ENCODE measurements around the gene ZNF536.
"Not testable (repeated sequence)": the region's sequence is repeated elsewhere in the genome, so short reads cannot be mapped to it uniquely, and the experiment has no call there.

Gene ZNF536

DNA sequence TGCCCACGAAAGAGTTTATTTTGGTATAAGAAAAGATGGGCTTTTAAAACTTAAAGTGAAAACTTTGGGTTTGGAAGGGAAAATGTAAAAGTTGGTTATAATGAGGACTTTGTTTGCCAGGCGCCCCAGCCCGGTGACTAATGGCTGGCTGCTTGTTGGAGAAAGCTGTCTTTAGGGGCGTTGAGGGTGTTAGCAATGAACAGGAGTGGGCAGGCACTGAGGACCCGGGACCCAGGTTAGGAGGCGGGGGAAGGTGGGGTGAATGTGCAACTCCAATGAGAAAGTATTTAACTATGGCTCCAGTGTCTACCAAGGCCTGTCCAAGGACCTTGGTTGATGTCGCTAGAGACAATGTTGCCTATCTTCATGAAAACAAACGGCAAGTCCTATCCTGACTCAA lies 118.6 kb downstream of the ZNF536 start:
- no peak for DNase-seq

DNA sequence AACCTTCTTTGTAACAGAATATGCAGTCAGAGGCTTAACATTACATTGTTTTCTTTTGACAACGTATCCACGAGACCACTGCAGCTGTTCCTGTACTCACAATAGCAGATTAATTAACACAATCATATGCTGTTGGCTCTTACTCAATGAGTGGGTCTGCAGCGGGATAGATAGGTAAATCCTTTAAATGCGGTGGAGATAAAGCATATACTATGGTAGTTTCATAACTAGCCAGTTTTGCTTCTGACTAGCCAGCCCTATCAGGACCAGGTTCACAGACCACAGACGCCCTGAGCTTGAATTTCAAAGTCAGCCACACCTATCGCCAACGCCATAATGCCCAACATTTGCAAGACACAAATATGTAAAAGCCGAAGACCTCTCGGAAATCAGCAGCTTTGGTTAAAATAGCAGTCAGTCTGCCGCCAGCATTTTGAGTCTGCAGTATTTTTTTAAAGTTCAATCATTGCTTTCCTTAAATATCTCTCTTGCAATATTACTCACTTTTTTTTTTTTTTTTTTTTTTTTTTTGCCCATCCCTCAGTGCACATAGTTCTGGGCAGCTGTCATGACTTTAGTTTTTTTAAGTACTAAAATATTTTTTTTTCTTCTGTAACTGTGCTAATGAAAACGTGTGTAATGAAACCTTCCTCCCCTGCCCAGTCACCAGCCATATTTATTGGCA lies 120.5 kb downstream of the ZNF536 start:
- DNase-seq = no peak

DNA sequence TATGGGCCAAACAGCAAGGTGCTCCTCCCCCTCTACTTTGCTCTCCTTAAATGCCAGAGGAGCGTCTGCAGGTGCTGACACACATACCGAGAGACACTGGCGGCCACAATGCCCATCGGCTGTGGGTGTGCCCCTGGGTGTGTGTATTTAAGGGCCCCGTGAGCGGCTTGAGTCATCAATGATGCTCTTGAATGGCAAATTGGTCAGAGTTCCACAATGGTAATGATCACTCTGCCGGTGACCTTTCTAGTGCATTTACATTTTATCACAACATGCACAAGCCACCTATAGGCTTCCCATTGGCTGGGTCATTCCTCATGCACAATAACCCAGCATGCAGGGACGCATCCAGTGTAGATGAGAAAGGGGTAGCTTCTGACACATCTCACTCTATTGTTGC lies 124.8 kb downstream of the ZNF536 start:
- DNase-seq = no peak

DNA sequence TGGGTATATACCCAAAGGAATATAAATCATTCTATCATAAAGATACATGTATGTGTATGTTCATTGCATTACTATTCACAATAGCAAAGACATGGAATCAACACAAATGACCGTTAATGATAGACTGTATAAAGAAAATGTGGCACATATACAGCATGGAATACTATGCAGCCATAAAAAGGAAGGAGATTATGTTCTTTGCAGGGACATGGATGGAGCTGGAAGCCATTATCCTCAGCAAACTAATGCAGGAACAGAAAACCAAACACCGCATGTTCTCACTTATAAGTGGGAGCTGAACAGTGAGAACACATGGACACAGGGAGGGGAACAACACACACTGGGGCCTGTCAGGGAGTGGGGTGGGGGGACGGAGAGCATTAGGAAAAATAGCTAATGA lies 125.9 kb downstream of the ZNF536 start:
- DNase-seq = not testable (repeated sequence)

DNA sequence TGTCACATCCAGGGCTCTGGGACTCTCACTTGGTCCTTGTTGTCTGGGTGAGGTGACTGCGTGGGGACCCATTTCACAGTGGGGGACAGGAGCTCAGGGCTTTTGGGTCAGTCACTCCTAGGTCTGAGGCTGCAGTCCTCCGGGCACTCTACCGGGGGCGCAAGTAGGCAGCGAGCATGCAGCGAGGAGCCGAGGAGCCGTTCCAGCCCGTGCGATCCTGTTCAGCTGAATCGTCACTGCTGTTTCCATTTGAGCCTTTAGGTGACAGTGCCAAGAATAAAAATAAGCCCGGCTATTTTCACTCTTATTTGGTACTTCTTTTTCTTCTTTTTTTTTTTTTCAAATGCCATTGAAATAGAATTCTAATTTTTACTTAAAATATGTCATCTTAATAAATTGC lies 126.5 kb downstream of the ZNF536 start:
- no peak for DNase-seq

DNA sequence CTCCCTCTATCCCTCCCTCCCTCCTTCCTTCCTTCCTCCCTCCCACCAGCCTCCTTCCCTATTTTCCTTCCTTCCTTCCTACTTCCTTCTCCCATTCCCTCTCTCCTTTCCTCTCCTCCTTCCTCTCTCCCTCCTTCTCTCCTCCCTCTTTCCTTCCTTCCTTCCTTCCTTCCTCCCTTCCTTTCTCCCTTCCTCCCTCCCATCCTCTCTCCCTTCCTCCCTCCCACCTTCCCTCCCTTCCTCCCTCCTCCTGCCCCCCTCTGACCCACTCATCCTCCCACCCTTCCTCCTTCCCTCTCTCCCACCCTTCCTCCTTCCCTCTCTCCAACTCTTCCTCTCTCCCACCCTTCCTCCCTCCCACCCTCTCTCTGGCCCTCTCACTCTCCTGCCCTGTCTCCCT lies 132.1 kb downstream of the ZNF536 start:
- no peak for DNase-seq

DNA sequence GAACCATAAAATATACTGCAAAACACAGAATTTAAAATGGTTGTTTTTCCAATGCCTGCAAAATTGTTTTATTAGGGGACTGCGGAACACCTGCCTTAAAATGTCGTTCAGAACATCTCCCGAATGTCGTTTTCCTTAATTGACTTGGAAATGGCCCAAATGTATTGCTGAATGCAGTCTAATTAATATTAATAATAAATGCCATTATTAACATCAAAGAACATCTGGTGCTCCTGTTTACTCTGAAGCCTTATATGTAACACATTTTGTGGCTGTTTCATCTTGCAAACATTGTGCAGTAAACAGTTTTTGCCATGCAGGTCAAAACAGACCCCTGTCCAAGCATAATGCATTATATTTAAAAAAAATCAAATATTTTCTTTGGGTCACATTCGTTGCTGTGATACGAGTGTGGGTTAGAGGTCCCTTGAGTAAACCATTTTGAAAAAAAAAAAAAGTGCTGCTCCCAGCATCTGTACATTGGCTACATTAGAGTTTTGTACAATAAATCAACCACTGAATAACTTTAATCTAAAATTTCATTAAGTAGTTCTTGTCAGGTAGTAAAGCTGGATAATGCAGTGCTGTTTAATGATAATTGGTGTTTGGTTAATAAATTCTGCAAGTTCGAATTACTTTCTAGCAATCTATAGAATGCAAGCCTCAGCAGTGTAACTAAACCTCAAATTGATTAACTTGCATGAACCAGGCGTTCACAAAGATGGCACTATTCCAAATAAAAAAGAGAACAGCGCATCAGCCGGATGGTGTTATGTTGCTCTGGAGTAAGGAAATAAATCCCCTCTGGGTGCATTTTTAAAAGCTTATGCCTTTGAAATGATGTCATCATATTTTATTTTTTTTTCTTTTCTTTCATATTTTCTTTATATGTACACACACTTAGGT lies 140.2 kb downstream of the ZNF536 start:
- DNase-seq = no peak

DNA sequence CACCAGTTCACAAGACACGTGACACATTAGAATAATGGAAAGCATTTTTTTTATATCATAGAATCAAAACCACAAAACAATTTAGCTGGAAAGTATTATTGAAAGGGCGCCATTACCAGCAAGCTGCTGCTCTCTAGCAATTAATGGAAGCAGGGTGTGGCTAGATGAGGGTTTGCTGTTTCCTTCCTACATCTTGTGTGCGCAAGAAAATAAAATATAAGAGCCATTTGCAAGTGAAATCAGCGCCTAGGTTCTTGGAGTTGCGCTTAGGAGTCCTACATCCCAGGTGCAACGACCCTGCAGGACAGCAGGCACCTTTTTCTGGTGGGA lies 140.9 kb downstream of the ZNF536 start:
- DNase-seq = no peak

DNA sequence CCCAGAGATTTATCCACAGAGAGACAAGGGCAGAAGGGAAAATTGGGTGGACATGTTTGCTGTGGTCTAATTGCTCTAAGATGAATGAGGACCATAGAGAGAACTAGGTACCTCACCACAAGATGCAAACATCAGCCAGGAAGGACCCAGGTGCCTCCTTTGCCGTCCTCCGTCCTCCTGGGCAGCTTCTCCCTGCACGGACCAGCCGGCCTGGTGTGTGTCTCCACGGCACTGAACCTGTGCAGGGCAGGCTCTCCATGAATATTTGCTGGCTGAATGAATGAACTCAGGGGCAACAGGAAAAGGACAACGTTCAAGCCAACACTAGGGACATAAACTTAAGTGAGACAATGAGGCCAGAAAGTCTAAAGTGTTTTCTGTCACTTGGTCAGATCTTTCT lies 143.9 kb downstream of the ZNF536 start:
- no peak for DNase-seq

DNA sequence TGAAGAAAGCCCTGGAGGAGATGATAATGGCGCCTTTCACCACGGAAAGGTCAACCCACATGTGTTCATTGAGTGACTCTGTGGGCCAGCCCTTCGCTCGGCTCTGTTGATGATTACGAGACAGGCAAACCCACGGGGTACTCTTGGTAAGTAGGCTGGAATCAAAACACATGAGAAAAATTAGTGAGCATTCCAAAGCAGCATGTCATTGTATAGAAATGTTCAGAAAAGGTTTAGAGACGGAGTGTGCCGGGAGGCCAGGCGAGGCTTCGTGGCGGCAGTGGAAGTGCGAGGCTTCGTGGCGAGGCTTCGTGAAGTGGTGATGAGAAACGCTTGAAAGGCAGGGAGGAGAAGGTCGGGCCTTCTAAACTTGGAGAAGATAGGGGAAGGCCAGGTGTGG lies 144.3 kb downstream of the ZNF536 start:
- no peak for DNase-seq

DNA sequence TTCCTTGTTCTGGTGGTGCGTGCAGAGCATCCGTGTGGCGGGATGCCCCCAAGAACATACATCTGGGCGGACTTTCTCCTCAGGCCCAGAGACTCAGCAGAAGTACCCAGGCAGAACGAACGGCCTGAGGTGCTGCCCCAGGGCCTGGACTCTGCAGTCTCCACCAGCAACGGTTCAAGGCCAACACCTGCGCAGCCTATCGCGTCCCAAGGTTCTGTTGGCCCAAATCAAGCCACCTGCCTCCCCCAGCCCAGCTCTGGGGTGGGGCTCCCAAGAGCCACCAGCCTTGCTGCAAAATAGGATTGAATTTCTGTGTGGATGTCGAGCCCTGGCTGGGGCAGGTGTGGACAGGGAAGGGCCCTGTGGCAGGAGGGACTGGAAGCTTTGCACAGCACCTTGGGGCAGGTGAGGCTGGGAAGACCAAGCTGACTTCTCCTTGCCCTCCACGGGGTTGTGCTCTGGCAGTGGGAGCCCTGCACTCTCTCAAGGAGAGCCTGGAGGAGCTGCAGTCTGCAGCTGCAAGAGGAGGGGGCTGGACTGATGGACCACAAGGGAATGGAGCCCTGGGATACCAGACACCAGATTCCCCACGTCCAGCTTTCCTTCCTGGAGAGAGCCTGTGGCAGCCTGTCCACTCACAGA lies 146.9 kb downstream of the ZNF536 start:
- DNase-seq = no peak

DNA sequence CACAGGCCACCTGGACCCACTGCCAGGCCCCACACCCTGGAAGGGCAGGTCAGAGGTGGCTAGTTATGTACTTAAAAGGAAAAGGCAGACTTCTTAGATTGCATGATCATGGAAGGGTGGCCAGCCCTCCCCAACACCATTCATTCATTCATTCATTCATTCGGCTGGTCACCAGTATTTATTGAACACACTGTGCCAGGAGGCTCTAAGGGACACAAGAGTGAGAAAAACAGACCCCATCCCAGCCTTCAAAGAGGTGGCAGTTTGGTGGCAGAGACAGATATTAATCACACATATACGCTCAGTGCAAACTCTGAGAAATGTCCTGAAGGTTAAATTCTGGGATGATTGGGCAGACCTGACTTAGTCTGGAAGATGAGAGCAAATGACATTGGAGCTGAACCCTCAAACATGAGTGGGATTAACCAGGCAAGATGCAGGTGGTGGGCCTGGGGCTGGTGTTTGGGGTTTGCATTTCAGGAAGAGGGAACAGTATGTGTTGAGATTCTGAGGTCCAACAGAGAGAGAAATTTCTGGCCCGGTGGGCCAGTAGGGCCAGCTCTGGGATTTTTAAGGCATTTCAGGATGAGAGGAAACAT lies 147.5 kb downstream of the ZNF536 start:
- no peak for DNase-seq

DNA sequence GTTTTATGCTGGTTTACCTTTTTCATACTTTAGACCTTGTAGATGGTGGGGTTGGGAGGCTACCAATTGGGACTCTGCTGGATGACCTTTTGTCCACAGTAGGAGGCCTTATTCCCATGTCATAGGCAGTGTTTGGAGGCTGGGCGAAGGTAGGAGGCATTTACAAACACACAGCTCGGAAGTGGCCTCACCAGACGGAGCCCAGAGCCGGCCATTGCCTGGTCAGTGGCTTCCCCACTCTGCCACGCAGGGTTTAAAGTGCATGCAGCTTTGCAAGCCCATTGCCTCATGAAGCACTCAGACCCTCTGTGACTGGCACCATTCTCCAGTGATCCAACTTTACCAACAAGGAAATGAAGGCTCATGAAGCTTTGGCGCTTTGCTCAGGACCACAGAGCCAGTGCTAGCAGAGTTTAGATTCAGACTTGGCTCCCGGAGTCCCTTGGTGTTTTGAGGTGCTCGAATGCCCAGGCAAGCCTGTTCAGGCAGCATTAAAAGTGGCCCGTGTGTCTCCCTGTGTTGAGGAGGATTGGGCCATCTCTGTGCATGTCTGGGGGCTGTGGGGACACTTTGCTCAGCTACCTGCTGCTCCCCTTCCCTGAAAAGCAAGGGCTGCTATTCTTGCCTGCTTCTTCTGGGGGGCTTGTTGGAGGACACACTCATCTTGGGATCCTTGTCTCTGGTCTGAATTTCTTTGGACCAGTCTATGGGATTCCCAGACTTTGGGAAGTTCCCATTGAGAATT lies 148.7 kb downstream of the ZNF536 start:
- DNase-seq = no peak

DNA sequence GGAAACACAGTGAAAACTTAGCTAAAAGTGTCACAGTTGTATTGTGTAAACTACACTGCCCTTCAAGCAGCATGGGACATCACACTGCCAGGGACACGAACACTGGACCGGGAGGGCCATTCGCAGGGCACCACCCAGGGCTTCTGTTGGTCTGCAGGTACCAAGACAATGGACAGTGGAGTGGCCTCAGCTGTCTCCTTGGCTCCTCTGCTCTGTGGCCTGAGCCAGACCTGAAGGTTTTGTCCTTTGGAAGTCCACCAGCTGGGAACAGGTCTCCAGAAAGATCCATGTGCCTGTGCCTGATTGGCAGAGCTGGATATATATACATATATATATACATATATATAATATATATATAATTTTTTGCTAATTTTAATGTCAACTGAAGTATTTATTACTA lies 149.8 kb downstream of the ZNF536 start:
- DNase-seq = no peak

DNA sequence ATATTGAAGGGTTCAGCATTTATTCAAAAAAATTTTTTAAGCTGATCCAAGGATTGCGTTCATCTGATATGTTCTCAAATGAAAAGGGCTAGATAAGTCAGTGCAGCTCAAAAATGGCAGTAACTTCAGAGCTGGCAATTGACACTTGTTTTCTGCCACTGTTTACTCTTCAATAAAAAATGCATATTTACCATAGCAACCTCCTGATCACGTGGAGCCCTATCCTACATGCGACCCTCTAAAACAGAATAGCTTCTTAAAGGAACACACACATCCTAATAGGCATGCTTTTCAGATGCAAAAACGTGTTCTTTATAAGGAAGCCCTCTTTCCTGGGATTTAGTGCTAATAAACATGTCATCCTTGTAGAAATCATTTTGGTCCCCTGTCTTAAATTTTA lies 150.2 kb downstream of the ZNF536 start:
- DNase-seq = no peak

DNA sequence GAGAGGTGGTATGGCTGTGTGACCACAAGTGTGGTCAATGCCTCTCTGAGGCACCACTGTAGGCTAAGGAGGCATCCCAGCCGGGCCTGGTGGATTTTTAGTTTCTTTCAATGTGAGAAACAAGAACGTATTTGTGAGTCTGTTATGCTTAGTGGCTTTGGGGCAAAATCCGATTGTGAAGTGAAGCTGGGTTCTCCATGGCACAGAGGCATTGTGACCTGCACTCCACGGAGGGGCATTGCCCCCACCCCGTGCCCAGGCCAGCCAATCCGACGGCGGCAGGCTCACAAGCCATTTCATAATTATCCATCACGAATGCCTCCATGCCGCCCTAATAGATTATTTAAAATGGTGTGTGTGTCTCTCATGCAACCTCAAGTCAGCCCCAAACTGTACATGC lies 151.6 kb downstream of the ZNF536 start:
- DNase-seq = no peak

DNA sequence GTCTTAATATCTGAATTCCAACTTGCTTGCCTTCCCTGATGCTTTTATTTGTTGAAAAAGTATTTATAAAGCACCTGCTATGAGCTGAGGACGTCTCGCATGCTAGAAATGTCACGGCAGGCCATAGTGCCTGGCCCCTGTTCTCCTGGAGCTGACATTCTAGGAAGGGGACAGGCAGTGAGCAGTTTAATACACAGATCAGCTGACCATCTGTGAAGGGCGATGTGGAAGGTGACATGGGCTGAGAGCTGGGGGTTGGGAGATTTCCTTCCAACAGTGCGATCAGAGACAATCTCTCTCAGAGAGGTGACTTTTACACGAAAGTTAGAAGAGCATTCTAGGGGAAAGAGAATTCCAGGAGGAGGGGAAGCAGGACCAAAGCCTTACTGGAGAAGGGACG lies 153.2 kb downstream of the ZNF536 start:
- no peak for DNase-seq

DNA sequence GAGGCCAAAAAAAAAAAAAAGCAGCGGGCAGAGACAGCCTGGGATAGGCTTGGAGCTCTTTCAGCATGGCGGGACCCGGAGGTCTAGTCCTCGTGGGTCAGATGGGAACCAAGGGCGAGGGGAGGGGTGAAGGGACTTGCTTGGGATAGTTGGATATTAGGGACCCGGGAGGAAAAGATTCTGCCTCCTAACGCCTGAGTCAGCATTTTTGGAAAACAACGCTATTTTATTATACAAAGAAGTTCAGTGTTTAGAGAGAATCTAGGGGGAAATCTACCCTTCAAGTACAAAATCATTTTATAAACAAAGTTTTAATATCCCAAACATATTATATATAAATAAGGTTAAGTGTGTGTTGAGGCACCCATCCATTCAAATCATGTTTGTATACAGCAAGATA lies 156.7 kb downstream of the ZNF536 start:
- no peak for DNase-seq

DNA sequence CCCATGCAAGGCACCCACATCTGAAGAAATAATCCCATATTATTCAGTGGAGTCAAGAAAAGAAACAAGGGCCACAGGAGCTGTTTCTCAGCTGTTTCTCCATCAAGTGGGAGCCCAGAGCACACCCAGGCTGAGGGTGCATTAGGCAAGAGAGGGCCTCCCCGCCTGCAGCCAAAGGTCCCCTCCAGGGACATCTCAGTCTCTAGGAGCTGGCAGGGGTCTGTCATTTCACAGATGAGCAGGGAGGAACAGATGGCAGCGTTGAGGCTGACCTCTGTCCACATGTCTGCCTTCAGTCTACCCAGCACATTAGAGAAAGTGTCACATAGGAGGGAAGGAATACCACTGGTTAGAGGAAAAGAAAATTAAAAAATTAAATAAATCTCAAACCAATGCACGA lies 157.7 kb downstream of the ZNF536 start:
- DNase-seq = no peak

DNA sequence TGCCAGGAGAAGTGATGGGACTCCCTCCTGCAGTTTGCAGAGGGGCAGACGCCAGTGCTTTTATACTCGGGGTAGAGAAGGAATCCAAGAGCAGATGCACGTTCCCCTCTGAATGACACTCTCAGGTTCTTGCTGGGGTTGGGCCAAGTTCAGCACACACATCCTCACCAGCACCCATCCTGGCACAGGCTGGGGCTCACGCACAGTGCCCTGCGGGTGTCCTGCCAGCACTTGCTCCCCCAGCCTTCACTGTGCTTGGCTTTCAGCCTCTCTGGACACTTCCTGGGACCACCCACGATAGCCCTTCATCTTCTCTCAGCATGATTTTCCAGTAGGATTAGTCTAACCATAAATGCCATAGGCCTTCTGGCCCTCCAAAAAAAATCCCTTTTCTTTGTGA lies 158.6 kb downstream of the ZNF536 start:
- DNase-seq = no peak

DNA sequence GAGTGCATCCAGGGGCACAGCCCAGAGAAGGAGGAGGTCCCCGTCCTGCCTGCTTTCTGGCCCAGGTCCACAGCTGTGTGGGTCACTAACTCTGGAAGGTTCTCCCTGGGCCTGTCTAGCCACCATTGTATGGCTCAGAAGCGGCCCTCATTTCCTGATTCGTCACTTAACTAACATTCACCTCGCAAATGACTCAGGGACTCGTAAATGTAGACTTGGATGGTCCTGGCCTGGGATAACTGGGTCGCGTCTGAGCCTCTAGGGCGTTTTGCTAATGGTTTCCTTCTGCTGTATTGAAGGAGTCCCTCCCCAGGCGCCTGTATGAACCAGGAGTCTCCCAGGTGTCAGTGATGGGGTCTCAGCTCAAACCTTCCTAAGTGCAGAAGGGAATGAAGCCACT lies 162.8 kb downstream of the ZNF536 start:
- no peak for DNase-seq

DNA sequence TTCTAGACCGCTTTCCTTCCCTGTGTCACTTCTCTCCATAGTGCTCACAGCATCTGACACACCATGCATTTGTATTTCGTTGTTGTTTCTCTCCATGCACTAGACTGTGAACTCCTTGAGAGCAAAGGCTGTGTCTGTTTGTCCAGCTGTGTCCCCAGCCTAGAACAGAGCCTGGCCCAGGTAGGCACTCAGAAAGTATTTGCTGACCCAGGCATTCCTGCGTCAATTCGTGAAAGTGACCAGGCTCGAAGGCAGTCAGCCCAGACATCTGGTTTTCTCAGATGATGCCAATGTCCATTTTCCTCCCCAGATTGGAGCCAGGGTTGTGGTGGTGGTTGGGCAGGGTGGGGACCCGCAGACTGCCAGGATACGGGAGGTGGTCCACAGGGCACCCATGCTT lies 164.8 kb downstream of the ZNF536 start:
- no peak for DNase-seq

DNA sequence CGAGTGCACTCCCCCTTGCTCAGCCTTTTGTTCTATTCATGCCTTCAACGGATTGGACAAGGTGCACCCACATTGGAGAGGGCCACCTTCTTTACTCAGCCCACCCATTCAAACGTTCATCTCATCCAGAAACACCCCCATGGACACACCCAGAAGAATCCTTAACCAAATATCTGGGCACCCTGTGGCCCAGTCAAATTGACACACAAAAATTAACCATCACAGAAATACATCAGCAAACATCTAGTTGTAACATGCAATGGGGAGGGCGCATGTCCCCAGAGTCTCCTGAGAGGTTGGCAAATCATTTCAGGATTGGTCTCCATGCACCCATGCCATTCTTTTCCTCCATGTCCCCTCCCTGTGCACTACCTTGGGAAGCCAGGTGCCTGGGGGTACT lies 167.1 kb downstream of the ZNF536 start:
- DNase-seq = no peak
